Smooth muscle cell (in vitro differentiated cells): ENCODE measurements around the gene ANTKMT. TPM values are rescaled to one million over a fixed set of nuclear protein-coding genes. Genes with fewer than 3 reads are reported as not detected.

Experiments
- DNase-seq: peaks from one replicate; lab custom pipeline; 2025; ENCODE audit not compliant: unreplicated experiment; lab: John Stamatoyannopoulos, UW
- H2AFZ ChIP-seq: fragments of 200-600 bp; sonication (generic); 2 replicates; pipeline ENCODE4 v1.6.0; 2016; ENCODE audit warnings: antibody characterized with exemption, low read depth, mild to moderate bottlenecking
- H3F3A ChIP-seq: fragments of 200-600 bp; sonication (generic); 2 replicates; pipeline ENCODE4 v1.6.0; 2017; ENCODE audit warnings: antibody characterized with exemption, low read depth
- H3K27ac ChIP-seq: fragments of 200-600 bp; sonication (generic); 2 replicates; pipeline ENCODE4 v1.5.1; 2016; ENCODE audit warnings: low read depth, mild to moderate bottlenecking
- H3K27me3 ChIP-seq: fragments of 200-600 bp; sonication (generic); 2 replicates; pipeline ENCODE4 v1.6.1; 2016; ENCODE audit warnings: low read depth, mild to moderate bottlenecking
- H3K36me3 ChIP-seq: fragments of 200-600 bp; sonication (generic); 2 replicates; pipeline ENCODE4 v1.5.1; 2016; ENCODE audit warnings: low read depth
- H3K4me1 ChIP-seq: fragments of 200-600 bp; sonication (generic); 2 replicates; pipeline ENCODE4 v1.5.1; 2016; ENCODE audit warnings: low read depth
- H3K4me2 ChIP-seq: fragments of 200-600 bp; sonication (generic); 2 replicates; pipeline ENCODE4 v1.6.0; 2016; ENCODE audit warnings: mild to moderate bottlenecking
- H3K4me3 ChIP-seq: fragments of 200-600 bp; sonication (generic); 2 replicates; pipeline ENCODE4 v1.5.1; 2016; ENCODE audit warnings: mild to moderate bottlenecking
- H3K79me2 ChIP-seq: fragments of 200-600 bp; sonication (generic); 2 replicates; pipeline ENCODE4 v1.6.0; 2016; ENCODE audit warnings: low read depth, mild to moderate bottlenecking
- H3K9ac ChIP-seq: fragments of 200-600 bp; sonication (generic); 2 replicates; pipeline ENCODE4 v1.6.0; 2016; ENCODE audit warnings: low read depth
- H3K9me3 ChIP-seq: fragments of 200-600 bp; sonication (generic); replicated peaks from 2 replicates; pipeline ENCODE4 v1.5.1; 2016; ENCODE audit warnings: low read depth
- H4K20me1 ChIP-seq: fragments of 200-600 bp; sonication (generic); 2 replicates; pipeline ENCODE4 v1.6.0; 2016; ENCODE audit warnings: low read depth
- WGBS: methylation state at CpG from one replicate; pipeline ENCODE4 v1.1.7; 2016; ENCODE audit warnings: low lambda C conversion rate; 5-methylcytosine and 5-hydroxymethylcytosine counted together
- polyA plus RNA-seq: library from polyadenylated mRNA; unstranded; fragments of >200 nt; fragmentation: Nextera tagmentation; extraction: Ambion mirVana; gene quantifications from 2 replicates; pipeline ENCODE4 v1.2.1, GENCODE V29; 2016
- total RNA-seq: library from RNA; depleted of rRNA; stranded (reverse); fragments of >200 nt; gene quantifications from 2 replicates; pipeline ENCODE4 v1.2.3, GENCODE V29; 2014
- TF ChIP-seq, protein P1 (sequence below): fragments of 200-600 bp; sonication (generic); IDR thresholded peaks from 2 replicates; pipeline ENCODE4 v1.5.1; 2017; ENCODE audit warnings: borderline replicate concordance, mild to moderate bottlenecking, antibody characterized with exemption; ENCODE audit not compliant: insufficient read depth, poor library complexity, severe bottlenecking

Gene ANTKMT
- total and polyA plus RNA-seq, 2 experiments from 2014 or later = 15.6 to 39.8 TPM

DNA sequence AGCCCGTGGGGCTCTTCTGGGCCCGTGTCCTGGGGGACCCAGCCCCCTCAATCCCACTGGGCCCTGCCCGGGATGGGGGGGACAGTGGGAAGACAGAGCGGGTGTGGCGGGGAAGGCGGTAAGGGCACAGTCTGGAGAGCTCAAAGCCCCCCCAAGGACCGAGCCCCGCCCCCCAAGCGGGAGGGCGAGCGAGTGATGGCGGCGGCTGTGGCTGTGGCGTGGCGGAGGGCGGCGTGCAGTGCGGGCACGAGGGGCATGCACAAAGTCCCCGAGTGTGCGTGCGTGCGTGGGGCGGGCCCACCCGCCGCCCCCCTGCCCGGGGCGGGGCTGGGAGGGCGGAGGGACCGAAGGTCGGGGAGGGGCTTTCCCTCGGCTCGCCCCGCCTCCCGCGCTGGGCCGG is 27.2 kb upstream of the ANTKMT start:
- Histone ChIP-seq H3K27ac (no peak overlapping the region), H4K20me1 (no peaks in the 10 kb centered on the region), H3K27me3 (peaks cover 65% of the 10 kb centered on the region), H3K9ac (no peak overlapping the region), H3K79me2 (peaks cover 10% of the 10 kb centered on the region), H2AFZ (no peak overlapping the region), H3K36me3 (no peaks in the 10 kb centered on the region), H3K9me3 (no peaks in the 10 kb centered on the region), H3K4me3 (no peak overlapping the region), H3K4me2 (no peak overlapping the region), H3F3A (no peaks in the 10 kb centered on the region), H3K4me1 (peaks cover 12% of the 10 kb centered on the region)
- 11% methylated on average over 11 of the region's 37 CpGs for WGBS
- TF ChIP-seq, protein P1, sequence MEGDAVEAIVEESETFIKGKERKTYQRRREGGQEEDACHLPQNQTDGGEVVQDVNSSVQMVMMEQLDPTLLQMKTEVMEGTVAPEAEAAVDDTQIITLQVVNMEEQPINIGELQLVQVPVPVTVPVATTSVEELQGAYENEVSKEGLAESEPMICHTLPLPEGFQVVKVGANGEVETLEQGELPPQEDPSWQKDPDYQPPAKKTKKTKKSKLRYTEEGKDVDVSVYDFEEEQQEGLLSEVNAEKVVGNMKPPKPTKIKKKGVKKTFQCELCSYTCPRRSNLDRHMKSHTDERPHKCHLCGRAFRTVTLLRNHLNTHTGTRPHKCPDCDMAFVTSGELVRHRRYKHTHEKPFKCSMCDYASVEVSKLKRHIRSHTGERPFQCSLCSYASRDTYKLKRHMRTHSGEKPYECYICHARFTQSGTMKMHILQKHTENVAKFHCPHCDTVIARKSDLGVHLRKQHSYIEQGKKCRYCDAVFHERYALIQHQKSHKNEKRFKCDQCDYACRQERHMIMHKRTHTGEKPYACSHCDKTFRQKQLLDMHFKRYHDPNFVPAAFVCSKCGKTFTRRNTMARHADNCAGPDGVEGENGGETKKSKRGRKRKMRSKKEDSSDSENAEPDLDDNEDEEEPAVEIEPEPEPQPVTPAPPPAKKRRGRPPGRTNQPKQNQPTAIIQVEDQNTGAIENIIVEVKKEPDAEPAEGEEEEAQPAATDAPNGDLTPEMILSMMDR = no peak
- no peak for DNase-seq

DNA sequence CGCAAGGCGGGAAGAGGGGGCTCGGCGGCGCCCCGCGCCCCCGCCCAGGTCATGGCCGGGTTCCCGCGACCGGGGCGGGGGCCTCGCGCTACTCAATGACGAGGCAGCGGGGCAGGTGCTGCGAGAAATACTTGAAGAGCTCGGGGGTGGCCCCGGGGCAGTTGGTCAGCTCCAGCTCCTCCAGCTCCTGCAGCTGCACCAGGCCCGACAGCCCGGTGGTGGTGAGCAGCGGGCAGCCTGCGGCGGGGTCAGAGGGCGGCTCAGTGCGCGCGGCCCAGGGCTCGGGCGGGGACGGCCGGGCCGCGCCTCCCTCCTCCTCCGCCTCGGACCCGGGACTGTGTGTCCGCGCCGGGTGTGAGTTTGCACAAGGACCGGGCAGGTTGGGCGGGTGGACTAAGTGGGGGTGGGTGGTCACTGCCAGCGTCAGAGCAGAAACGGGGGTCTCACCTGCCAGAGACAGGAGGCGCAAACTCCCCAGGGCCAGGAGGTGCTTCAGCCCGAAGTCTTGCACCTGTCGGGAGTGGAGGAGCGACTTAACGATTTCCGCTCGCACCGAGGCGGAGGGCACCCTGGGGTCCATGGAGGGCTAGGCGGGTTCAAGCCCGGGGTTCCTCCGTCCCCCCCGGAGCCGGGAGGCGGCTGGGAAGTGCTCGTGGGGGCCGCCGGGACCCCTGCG is 26.6 kb upstream of the ANTKMT start:
- no peaks in the 10 kb centered on the region for H3K9me3 ChIP-seq
- H3K27me3 ChIP-seq = peaks cover 71% of the 10 kb centered on the region
- no peak overlapping the region for H2AFZ ChIP-seq

DNA sequence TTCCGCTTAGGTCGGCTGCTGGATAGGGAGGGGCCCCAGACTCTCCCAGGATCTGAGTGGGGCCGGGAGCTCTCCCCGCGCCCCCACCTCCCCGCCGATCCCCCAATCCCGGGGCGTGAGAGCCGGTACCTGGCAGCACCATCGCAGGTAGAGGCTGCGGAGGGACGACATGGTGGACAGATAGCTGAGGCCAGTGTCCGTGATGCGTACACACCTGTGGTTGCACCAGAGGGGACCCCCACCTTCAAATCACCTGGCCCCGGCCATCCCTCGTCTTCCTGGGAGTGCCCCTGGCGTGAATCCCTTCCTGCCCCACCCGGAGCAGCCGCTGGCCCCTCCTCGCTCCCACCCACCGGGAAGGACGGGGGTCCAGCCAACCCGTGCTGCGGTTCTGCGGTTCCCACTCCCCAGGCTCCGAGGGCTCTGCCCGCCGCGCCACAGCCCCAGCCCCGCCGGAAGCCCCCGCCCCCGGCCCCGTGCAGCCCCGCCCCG is 26.0 kb upstream of the ANTKMT start:
- peaks cover 77% of the 10 kb centered on the region for H3K27me3 ChIP-seq

More for the DNA sequence above, 26.6 kb upstream of the ANTKMT start:
- DNase-seq = no peak
- TF ChIP-seq, protein P1 = no peak
- Histone ChIP-seq H3K4me1 (peaks cover 12% of the 10 kb centered on the region), H3K36me3 (no peaks in the 10 kb centered on the region), H3F3A (no peaks in the 10 kb centered on the region), H4K20me1 (no peaks in the 10 kb centered on the region), H3K79me2 (peaks cover 6% of the 10 kb centered on the region), H3K4me3 (no peak overlapping the region), H3K27ac (no peak overlapping the region), H3K9ac (no peak overlapping the region), H3K4me2 (no peak overlapping the region)
- 4% methylated on average over 40 of the region's 64 CpGs for WGBS

More for the DNA sequence above, 26.0 kb upstream of the ANTKMT start:
- 2% methylated on average over 25 of the region's 37 CpGs for WGBS
- Histone ChIP-seq H3F3A (no peaks in the 10 kb centered on the region), H3K36me3 (no peaks in the 10 kb centered on the region), H3K27ac (no peak overlapping the region), H4K20me1 (no peaks in the 10 kb centered on the region), H3K79me2 (peaks cover under 1% of the 10 kb centered on the region), H3K9ac (no peak overlapping the region), H3K4me3 (no peak overlapping the region), H3K4me2 (no peak overlapping the region), H2AFZ (no peak overlapping the region), H3K9me3 (no peaks in the 10 kb centered on the region), H3K4me1 (peaks cover 6% of the 10 kb centered on the region)
- no peak for DNase-seq
- TF ChIP-seq, protein P1 = no peak
